HG03045 (cell line): Measurements from ENCODE around the gene RSBN1.
"Not testable (repeated sequence)": the region's sequence is repeated elsewhere in the genome, so short reads cannot be mapped to it uniquely, and the experiment has no call there.

ENCODE experiments used
- ATAC-seq: cut with Tn5 transposase; IDR thresholded peaks from one replicate; pipeline ENCODE4 v1.9.1; 2021; ENCODE audit warnings: mild to moderate bottlenecking, moderate library complexity; ENCODE audit not compliant: unreplicated experiment

Gene RSBN1

DNA sequence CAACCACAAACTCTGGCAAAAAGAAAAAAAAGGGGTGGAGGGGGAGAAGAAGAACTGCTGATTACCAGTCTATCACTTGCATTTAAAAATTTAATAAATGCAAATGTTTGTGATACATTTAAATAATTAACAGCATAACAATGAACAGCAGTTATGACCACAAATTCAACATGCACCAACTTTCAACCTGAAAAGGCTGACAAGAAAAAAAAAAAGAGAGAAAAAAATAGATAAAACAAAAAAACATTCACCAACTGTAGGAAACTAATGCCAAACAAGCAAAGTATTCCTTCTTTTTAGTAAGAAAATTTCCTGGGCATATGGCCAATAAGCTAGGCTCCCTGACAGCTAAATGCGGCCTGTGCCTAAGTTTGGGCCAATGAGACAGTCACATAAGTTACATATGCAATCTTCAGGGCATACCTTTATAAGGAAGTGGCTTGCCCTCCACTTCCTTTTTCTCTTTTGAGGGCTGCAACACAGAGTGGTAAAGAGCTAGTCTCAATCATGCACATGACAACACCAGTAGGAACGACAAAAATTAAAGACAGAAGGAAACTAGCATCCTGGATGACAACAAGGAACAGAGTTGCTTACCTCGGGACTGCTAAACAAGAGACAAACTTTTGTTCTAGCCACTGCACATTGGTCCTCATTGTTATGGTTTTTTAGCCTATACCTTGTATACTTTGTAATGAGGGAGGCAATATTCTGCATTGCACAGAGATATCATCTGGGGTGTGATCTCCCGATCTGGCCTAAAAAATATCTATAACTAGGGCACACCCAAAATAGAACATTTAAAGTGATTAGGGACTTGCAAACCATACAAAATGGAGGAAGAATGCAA is 28.8 kb downstream of the RSBN1 start:
- ATAC-seq: peak; percentile 67

DNA sequence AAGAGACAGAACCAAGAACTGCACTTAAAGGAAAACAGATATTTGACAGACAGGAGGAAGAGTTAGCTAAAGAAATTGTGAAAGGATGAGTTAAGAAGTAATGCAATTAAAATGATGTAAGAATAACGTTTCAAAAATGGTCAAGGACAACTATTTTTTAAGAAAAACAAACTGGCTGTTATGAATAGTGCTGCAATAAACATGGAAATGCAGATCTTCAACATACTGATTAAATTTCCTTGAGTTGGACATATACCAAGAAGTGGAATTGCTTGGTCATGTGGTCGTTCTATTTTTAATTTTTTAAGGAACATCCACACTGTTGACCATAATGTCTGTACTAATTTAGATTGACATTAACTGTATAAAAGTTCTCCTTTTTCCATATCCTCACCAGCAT is 29.9 kb downstream of the RSBN1 start:
- ATAC-seq: no peak

DNA sequence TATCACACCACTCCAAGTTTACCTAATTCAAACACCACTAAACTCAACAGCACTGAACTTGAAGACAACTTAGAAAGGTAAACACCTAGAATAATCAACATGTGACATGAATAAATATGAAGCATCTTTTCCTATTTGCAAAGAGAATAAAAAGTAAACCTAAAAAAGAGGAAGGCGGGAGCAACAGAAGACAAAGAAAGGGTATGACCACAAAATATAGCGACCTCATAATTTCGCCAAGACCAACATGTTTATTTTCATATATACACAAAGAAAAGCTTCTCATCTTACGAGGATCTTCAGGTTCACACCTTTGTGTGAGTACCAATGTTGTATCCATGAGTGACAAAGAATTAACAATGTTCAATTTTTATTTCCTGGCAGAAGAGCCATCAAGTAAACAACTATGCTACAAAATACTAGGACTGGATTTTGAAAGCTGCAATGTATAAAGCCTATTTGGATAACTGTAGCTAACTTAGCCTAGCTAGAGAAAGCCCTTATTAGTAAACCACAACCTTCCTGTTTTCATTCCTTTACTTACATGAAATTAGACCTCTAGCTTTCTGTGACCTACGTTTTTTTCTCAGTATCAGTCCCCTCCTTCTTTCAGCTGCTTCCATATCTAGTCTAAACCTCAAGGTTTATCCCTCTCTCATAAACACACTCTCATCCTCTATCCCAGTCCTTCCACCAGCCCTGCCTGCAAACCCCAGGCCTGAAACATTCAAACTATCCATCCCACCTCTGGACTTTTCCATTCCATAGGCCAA is 31.7 kb downstream of the RSBN1 start:
- peak; percentile 45 for ATAC-seq

DNA sequence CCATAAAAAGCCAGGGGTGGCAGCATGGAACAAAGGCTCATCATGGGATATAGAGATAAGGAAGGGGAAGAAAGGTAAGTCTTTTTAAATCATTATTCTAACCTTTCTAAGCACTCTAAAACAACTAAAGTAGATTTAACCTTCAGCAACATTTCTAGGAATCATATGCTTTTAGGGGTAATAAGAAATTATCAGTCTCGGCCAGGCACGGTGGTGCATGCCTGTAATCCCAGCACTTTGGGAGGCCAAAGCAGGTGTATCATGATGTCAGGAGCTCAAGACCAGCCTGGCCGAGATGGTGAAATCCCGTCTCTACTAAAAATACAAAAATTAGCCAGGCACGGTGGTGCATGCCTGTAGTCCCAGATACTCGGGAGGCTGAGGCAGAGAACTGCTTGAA is 32.7 kb downstream of the RSBN1 start:
- ATAC-seq: no peak

DNA sequence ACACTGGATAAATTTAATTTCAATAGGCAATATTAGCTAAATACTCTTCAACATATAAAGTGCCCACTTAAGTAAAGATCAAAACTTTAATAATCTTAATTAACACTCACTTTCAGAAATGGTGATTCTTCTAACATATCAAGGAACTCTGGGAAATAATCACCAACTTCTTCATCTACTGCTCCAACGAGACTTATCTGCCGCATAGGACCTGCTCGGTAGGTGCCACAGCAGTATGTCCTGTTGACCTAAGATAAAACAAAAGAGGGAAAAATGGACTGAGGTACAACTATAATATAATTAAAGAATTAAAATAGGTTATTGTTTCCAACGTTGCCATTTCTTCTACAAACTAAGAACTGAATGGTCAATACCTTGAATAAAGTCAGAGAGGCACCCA is 34.7 kb downstream of the RSBN1 start:
- ATAC-seq: no peak

DNA sequence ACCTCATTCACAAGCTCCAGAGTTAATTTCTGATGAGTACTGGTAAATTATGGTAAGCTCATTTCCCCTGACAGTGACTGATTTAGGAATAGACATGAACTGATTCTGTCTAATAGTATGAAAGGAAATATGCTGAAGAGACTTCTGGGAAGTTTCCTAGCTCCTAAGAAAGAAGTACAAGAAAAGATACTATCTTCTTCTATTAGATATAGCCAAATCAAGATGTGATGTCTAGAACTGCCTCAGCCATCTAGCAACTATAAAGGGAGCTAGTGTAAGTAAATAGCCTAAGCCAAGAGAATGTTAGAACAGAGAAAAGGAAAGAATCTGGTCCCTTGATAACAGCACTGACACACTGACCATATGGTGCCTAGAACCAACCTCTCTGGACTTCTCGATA is 42.2 kb downstream of the RSBN1 start:
- no peak for ATAC-seq

DNA sequence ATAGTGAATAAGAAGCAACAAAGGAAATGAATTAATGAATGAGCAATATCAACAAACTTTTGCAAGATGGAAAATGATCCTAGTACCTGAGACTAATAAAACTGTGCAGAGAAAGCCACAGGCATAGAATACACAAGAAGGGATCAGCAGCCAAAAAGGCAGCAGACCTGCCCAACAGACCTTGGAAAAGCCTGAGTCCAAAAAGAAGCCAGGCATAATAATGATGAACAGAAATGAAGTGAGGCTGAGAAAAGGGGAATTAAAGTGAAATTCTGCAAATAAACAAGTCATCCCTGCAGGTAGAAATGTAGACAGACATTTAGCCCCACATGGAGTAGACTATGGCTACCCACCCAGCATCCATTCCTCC is 42.7 kb downstream of the RSBN1 start:
- no peak for ATAC-seq

DNA sequence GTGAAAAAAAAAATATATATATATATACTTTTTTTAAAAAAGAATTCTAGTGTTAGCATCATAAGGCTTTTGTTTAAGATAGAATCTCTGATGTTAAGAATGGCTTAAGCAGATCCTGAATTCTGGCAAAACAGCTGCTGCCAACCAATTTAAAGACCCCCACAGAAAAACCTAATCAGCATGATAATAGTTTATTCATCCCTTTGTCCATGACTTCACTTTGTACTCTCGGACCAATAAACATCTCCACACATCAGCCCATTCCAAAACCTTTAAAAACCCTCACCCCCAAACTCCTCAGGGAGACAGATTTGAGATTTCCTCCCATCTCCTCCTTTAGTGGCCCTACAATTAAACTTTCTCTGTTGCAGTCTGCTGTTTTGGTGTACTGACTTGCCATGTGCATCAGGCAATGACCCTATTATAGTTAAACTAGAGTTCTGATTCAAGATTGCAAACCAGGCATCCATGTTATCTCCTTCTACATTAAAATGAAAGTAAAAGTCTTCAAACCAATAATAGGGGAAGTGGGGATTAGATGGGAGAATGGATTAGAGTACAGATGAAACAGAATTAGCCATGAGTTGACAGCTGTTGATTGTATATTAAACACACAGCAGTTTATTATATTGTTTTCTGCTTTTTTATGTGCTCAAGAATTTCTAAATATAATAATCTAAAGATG is 43.2 kb downstream of the RSBN1 start:
- no peak for ATAC-seq

DNA sequence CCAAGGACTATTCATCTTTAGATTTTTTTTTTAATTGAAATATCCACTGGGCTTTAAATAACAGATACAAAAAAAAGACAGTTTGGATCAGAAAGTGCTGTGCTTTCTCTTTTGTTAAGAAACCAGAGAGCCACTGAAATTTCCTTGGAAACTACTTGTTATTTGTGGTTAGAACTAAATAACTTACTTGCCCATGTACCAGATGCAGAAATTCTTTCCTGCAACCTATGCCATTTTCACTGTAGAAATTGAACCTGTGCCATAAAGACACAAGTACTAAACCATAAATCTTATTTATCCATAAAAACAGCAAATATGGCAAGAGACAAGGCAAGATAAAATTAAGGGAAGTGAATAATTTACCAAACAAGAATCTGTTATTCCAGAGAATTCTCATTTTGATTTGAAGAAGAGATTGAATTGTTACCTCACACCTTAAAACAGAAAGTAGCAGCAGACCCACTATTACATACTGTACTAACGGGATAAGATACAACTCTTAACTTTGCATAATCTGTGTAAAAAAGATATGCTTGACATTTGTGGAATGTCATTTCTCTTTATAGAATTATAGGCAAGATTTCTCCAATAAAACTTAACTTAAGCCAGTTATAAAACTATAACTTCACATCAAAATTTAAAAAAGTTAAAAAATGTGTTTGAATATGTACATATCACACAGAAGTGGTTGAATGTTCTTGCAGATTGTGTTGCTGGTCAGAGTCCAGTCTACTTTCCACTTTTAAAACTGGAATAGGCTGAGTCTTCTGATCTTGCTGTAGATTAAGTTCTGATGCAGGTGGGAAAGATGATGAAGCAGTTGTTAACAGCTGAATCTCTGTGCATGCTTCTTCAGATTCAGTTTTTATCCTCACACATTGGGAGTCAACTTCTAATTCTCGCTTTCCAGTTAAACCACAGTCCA is 46.7 kb downstream of the RSBN1 start:
- no peak for ATAC-seq

DNA sequence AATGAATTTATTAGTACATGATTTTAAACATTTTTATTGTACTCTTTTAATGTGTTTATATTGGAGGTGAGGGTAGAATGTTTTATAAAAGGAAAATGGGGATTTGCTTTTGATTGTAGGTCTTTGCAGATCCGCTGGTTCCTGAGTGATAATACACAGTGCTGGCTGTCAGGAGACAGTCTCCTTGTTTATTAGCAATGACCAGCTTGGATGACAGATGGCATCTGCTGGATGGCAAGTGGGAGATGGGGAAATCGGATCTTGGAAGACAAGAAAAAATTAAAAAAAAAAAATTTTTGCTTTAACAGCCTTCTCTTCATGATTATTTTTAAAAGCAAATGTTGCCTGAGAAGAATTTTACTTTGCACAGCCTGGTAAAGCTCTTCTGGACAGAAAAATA is 48.6 kb downstream of the RSBN1 start:
- no peak for ATAC-seq

DNA sequence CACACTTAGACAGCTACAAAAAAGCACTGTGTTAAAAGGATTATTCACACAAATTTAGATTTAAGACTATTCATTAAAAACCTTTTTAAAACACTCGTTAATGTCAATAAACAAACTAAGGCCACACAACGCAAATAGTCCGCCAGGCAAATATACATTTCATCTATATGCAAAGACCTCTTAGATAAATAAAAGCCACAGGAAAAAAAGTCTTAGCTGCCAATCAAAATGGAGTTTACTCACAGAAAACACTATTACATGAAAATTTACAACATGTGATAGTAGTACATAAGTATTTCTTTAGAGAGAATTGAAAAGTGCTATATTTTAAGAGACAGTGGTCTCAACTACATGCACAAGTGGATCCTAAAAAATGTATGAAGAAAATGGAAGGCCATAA is 50.3 kb downstream of the RSBN1 start:
- no peak for ATAC-seq

DNA sequence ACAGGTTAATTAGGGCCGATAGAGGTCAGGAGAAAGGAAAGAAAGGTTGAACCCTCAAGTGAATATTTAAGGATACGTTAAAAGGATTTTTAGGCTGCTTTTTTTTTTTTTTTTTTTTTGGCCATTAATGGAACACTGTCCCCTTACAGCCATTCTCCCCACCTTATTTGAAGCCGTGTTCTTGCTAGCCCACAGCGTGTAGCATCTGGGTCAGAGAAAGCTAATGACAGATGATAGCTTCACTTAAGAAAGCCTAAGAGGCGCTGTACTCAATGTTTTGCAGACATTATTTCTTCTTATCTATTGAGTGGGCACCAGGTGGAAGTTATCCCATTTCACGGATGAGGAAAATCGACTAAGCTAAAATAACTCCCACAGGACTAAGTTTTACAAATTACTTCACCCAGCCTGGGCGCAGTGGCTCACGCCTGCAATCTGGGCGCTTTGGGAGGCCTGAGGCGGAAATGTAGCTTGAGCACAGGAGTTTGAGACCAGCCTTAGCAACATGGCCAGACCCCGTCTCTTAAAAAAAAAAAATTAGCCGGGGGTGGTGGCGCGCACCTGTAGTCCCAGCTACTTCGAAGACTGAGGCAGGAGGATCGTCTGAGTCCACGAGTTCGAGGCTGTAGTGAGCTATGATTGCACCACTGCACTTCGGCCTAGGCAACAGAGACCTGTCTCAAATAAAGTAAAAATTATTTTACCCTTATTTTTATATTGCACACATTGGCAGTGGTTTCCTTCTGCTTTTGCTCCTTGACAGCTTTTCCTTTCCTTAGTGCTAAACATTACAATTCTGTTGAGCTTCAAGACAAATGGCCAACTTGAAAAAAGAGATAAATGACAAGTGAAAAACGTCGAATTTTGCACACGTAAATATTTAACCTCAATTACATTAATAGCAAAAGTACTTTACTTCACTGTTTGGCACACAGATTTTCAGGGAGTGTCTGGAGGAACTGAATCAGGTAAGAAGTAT is 51.9 kb downstream of the RSBN1 start:
- ATAC-seq: no peak

DNA sequence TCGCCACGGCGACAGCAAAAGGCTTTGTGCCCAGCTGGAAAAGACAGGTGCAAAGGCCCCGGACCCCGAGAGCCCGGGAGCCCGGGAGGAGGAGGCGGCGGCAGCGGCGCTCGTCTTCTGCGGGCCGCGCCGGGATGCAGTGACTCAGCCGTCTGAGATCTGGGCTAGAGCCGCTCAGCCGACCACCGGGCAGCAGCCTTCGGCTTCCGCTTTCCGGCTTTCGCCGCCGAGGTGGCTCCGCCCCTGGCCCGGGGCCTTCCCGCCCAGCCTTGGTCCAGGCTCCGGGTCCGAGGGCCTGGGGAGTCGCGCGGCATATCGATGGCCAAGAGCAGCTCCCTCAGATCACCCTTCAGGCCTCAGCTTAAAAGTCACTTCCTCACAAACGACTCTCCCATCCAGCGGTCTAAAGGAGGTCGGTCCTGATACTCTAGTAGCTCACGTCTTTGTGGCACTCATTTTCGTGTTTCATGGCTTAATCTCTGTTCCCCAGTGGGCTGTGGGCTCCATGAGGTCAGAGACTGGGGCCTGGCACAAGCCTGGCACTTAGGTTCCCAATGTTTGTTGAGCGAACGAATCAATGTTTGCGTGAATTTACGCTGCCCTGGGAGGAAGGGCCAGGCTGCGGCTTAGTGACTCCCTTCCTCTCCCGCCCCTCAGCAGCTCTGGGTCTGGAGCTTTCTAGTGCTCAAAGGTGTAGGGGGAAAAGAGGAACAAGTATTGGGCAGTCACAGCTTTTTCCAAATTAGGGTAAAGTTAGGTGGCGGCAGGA is 52.8 kb downstream of the RSBN1 start, which contains the start of gene PHTF1:
TSS of gene PHTF1 (minus strand) at position 154 of the 769 bp plus-strand sequence. CDS start 783 bp downstream, outside the sequence.
- peak; percentile 90 for ATAC-seq

DNA sequence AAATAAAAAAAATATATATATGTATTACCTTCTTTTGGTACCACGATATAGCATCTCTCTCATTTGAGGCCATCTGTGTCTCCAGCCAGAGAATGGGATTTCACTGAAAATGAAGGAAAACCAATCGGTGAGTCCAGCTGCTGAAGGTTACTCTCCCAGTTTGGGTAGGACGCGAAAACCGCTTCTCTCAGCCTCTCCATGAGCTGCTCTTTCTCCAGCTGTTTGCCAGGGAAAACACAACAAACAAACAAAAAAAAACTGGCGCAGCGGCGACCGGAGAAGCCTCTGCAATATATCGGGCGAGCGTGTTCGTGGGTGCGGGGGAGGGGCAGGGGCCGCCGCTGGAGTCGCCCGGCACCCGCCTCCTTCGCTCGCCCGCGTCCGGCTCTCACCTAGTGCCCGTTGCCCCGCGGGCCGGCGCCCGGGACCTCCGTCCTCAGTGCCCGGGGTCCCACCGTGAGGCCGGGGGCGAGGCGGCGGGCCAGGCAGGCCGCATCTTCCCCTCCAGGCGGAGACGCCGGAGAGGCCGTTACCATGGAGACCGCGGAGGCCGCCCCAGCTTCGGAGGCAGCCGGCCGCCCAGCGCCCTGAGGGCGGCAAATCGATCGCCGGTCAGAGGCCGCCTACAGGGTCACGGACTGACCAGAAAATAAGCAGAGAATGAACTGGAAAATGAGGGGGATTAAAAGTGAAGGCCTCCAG is 53.5 kb downstream of the RSBN1 start:
- peak; percentile 67 for ATAC-seq

DNA sequence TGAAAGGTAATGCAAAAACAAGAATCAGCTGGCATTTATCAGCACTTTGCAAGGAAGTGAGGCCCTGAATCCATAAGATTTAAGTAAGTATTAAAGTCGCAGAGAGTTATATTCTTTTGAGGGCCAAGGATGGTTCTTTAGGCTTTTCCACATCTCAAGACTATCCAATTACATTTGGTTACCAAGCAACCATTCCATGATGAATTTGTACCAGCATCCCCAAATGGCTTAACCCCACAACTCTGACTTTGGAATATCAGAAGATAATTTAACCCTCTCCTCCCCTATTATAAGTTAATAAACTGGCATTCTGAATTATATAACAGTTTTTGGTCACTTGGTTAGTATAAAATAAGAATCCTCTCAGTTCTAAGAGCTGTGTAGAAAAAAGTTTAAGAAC is 55.8 kb downstream of the RSBN1 start:
- no peak for ATAC-seq

DNA sequence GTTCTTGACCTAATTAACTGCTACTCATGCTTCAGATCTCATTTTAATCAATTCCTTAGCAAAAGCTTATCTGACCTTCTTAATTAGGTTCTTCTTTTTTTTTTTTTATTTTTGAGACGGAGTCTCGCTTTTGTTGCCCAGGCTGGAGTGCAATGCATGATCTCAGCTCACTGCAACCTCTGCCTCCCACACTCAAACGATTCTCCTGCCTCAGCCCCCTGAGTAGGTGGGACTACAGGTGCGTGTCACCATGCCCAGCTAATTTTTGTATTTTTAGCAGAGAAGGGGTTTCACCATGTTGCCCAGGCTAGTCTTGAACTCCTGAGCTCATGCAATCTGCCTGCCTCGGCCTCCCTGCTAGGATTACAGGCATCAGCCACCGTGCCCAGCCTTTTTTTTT is 58.9 kb downstream of the RSBN1 start:
- not testable (repeated sequence) for ATAC-seq

DNA sequence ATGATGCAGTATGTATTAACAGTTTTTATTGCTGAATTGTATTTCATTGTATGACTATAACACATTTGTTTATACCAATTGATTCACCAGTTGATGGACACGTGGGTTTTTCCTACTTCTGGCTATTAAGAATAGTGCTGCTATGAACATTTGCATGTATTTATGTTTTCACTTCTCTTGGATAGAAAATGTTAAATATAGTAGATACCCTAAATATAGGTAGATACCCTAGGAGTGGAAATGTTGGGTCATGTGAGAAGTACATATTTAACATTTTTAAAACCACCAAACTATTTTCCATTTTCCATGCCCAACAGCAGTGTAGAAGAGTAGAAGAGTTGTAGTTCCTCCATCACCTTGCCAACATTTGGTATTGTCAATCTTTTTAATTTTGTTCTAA is 60.8 kb downstream of the RSBN1 start:
- ATAC-seq: no peak

DNA sequence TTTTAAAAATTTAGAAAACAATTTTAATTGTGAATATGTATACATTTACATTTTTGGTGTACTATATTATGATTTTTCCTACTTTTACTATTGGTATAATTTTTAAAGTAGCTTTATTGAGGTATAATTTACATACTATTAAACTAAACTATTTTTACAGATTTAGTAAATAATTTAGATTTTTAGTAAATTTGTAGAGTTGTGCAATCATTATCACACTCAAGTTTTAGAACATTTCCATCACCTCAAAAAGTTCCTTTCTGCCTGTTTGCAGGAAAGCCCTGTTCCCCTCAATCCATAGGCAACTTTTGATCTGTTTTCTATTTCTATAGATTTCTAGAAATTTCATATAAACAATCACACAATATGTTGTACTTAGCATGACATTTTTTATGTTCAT is 61.2 kb downstream of the RSBN1 start:
- ATAC-seq: no peak
